Loucy (cell line): ENCODE measurements around the gene PANK3.

ENCODE experiments used
- EZH2phosphoT487 ChIP-seq: fragments of 200-600 bp; IDR thresholded peaks from 2 replicates; pipeline ENCODE4 v1.6.1; 2018; ENCODE audit warnings: antibody characterized with exemption, mild to moderate bottlenecking, moderate library complexity, borderline replicate concordance
- TF ChIP-seq, protein P1 (sequence below): fragments of 200-600 bp; sonication (generic); conservative IDR thresholded peaks from 2 replicates; pipeline ENCODE4 v1.5.1; 2014; ENCODE audit warnings: mild to moderate bottlenecking, antibody characterized with exemption, low read length

GRCh38 chr5:168527756-168528295 is 51.3 kb downstream of the PANK3 start:
- TF ChIP-seq, protein P1, sequence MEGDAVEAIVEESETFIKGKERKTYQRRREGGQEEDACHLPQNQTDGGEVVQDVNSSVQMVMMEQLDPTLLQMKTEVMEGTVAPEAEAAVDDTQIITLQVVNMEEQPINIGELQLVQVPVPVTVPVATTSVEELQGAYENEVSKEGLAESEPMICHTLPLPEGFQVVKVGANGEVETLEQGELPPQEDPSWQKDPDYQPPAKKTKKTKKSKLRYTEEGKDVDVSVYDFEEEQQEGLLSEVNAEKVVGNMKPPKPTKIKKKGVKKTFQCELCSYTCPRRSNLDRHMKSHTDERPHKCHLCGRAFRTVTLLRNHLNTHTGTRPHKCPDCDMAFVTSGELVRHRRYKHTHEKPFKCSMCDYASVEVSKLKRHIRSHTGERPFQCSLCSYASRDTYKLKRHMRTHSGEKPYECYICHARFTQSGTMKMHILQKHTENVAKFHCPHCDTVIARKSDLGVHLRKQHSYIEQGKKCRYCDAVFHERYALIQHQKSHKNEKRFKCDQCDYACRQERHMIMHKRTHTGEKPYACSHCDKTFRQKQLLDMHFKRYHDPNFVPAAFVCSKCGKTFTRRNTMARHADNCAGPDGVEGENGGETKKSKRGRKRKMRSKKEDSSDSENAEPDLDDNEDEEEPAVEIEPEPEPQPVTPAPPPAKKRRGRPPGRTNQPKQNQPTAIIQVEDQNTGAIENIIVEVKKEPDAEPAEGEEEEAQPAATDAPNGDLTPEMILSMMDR: no peak
- no peak for TF ChIP-seq EZH2phosphoT487
